SU-DHL-6 (cell line): ENCODE results near the gene LTC4S.

ENCODE experiments used
- H2AFZ ChIP-seq: fragments of 200-600 bp; sonication (generic); 2 replicates; pipeline ENCODE4 v1.6.1; 2014; ENCODE audit warnings: low read depth, mild to moderate bottlenecking, moderate library complexity, mixed read lengths, antibody characterized with exemption, low read length; ENCODE audit not compliant: severe bottlenecking
- H3F3A ChIP-seq: fragments of 200-600 bp; shearing (Covaris generic); 2 replicates; pipeline ENCODE4 v1.6.0; 2016; ENCODE audit warnings: antibody characterized with exemption, mild to moderate bottlenecking; ENCODE audit not compliant: insufficient read depth
- H3K27ac ChIP-seq: fragments of 200-600 bp; sonication (generic); 2 replicates; pipeline ENCODE4 v1.5.1; 2016; ENCODE audit warnings: low read depth, mild to moderate bottlenecking, low read length, moderate library complexity, mixed read lengths
- H3K27me3 ChIP-seq: fragments of 200-600 bp; sonication (generic), shearing (Covaris generic); 2 replicates; pipeline ENCODE4 v1.6.0; 2014; ENCODE audit warnings: mild to moderate bottlenecking, low read length
- H3K36me3 ChIP-seq: fragments of 200-600 bp; sonication (generic); 2 replicates; pipeline ENCODE4 v1.6.1; 2014; ENCODE audit warnings: mild to moderate bottlenecking, low read length, mixed read lengths
- H3K4me2 ChIP-seq: fragments of 300-600, 200-600 bp; shearing (Covaris generic), sonication (generic); 2 replicates; pipeline ENCODE4 v1.6.0; 2014; ENCODE audit warnings: low read length, low read depth, mild to moderate bottlenecking; ENCODE audit not compliant: poor library complexity, severe bottlenecking
- H3K4me3 ChIP-seq: fragments of 200-600 bp; sonication (generic); 2 replicates; pipeline ENCODE4 v1.5.1; 2014; ENCODE audit warnings: antibody characterized with exemption, low read length, mild to moderate bottlenecking, mixed read lengths; ENCODE audit not compliant: insufficient read depth, poor library complexity, severe bottlenecking
- H3K79me2 ChIP-seq: fragments of 200-600 bp; sonication (generic); 2 replicates; pipeline ENCODE4 v1.6.1; 2014; ENCODE audit warnings: mild to moderate bottlenecking, low read length, moderate library complexity; ENCODE audit not compliant: insufficient read depth
- H3K9ac ChIP-seq: fragments of 200-600 bp; sonication (generic); 2 replicates; pipeline ENCODE4 v1.7.0; 2014; ENCODE audit warnings: mild to moderate bottlenecking, low read length
- H3K9me2 ChIP-seq: fragments of 200-600 bp; sonication (generic); replicated peaks from 2 replicates; pipeline ENCODE4 v1.6.1; 2014; ENCODE audit warnings: low read length; ENCODE audit not compliant: insufficient read depth
- H3K9me3 ChIP-seq: fragments of 200-600 bp; sonication (generic); 2 replicates; pipeline ENCODE4 v1.6.1; 2014; ENCODE audit warnings: low read length, mixed read lengths; ENCODE audit not compliant: insufficient read depth
- H4K20me1 ChIP-seq: fragments of 200-600 bp; sonication (generic); 2 replicates; pipeline ENCODE4 v1.6.1; 2014; ENCODE audit warnings: low read depth, mild to moderate bottlenecking, antibody characterized with exemption, low read length, moderate library complexity, mixed read lengths
- EZH2phosphoT487 ChIP-seq: fragments of 200-600 bp; sonication (generic), shearing (Covaris generic); conservative IDR thresholded peaks from 2 replicates; pipeline ENCODE4 v1.6.1; 2018; ENCODE audit warnings: mild to moderate bottlenecking, antibody characterized with exemption, low read length, moderate library complexity, mixed read lengths
- TF ChIP-seq, protein P1 (sequence below): fragments of 200-600 bp; sonication (generic); IDR thresholded peaks from one replicate; pipeline ENCODE4 v1.5.1; 2017; ENCODE audit warnings: antibody characterized with exemption, mild to moderate bottlenecking, low read length, moderate library complexity; ENCODE audit not compliant: insufficient read depth, poor library complexity, severe bottlenecking

The LTC4S gene

DNA sequence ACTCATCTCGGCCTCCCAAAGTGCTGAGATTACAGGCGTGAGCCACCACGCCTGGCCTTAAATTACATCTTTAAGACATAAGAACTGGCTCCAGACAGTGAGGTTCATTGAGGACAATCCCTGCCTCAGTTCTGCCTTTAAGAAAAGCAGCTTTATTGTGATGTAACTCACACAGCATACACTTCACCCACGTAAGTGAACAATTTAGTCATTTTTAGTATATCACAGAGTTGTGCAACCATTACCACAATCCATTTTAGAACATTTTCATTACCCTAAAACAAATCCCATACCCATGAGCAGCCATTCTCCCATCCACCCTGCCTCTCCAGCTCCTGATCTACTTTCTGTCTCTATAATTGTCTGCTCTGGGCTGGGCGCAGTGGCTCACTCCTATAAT is 24.0 kb upstream of the LTC4S start:
- no peak overlapping the region for H3K9ac ChIP-seq
- H3K4me2 ChIP-seq = no peak overlapping the region
- H3K9me3 ChIP-seq = no peaks in the 10 kb centered on the region
- H3K36me3 ChIP-seq = 0 out of 2 replicates have a peak, but pooled peaks cover 5% of the 10 kb centered on the region
- no peak overlapping the region for H3K27ac ChIP-seq
- H4K20me1 ChIP-seq = no peaks in the 10 kb centered on the region
- peaks cover 18% of the 10 kb centered on the region; the same call in 1 of the 2 replicates for H3K79me2 ChIP-seq
- H3F3A ChIP-seq = no peaks in the 10 kb centered on the region
- H3K9me2 ChIP-seq = no peaks in the 10 kb centered on the region
- no peak for TF ChIP-seq EZH2phosphoT487
- TF ChIP-seq, protein P1, sequence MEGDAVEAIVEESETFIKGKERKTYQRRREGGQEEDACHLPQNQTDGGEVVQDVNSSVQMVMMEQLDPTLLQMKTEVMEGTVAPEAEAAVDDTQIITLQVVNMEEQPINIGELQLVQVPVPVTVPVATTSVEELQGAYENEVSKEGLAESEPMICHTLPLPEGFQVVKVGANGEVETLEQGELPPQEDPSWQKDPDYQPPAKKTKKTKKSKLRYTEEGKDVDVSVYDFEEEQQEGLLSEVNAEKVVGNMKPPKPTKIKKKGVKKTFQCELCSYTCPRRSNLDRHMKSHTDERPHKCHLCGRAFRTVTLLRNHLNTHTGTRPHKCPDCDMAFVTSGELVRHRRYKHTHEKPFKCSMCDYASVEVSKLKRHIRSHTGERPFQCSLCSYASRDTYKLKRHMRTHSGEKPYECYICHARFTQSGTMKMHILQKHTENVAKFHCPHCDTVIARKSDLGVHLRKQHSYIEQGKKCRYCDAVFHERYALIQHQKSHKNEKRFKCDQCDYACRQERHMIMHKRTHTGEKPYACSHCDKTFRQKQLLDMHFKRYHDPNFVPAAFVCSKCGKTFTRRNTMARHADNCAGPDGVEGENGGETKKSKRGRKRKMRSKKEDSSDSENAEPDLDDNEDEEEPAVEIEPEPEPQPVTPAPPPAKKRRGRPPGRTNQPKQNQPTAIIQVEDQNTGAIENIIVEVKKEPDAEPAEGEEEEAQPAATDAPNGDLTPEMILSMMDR = no peak
- H2AFZ ChIP-seq = no peak overlapping the region
- H3K27me3 ChIP-seq = no peaks in the 10 kb centered on the region
- H3K4me3 ChIP-seq = no peak overlapping the region

DNA sequence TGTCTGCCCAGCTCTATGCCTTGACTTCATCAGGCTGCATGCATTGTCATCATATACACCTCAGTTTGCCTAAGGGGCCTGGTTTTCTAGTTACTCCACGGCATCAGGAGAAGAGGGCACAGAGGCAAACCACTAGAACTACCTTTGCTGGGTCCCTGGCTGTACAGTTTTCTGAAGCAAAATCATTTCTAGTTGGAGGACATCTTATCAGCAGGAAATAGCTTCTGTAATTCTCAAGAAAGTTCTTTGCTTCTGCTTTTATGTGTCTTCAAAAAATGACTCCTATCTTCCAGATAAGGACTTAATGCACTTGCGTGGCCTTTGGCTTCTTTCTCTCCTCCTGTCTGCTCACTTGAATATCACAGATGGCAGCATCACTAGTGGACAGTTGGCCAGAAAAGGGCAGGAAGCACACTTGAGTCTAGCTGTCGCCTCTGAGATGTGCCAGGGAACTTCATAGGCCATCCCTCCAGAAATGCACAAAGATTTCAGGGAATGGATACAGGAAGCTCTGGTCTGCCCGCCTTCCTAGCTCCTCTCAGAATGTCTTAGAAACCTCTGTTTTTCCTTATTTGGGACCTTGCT is 22.4 kb upstream of the LTC4S start:
- Histone ChIP-seq H3K27ac (no peak overlapping the region), H3K4me2 (no peak overlapping the region), H3K9ac (no peak overlapping the region), H3K4me3 (no peak overlapping the region), H4K20me1 (no peaks in the 10 kb centered on the region), H2AFZ (no peak overlapping the region), H3F3A (no peaks in the 10 kb centered on the region), H3K27me3 (no peaks in the 10 kb centered on the region), H3K9me2 (no peaks in the 10 kb centered on the region), H3K79me2 (peaks cover 11% of the 10 kb centered on the region; the same call in 1 of the 2 replicates), H3K36me3 (peaks cover 3% of the 10 kb centered on the region; the same call in 1 of the 2 replicates), H3K9me3 (no peaks in the 10 kb centered on the region)
- TF ChIP-seq, protein P1 = no peak
- TF ChIP-seq EZH2phosphoT487 = no peak

DNA sequence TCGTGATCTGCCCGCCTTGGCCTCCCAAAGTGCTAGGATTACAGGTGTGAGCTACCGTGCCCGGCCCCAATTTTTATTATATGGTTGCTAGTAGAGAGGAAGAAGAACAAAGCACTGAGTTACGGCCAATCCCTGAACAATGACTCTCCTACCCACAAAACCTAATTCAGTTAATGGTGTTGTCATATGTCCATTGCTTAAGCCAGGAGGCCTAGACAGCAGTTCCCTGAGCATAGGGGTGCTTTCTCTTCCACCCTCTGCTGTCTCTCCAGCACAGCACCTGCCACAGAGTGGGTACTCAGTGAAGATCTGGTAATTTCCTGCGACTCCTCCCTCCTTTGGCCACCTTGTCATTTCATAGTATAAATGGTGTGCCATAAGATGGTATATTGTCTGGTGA is 21.4 kb upstream of the LTC4S start:
- 0 out of 2 replicates have a peak, but pooled peaks cover 2% of the 10 kb centered on the region for H3K79me2 ChIP-seq
- H3K9me2 ChIP-seq = no peaks in the 10 kb centered on the region
- TF ChIP-seq EZH2phosphoT487 = no peak
- TF ChIP-seq, protein P1 = no peak
- H3K27me3 ChIP-seq = no peaks in the 10 kb centered on the region
- no peak overlapping the region for H3K27ac ChIP-seq
- no peaks in the 10 kb centered on the region for H3K9me3 ChIP-seq
- no peak overlapping the region for H3K4me2 ChIP-seq
- no peak overlapping the region for H2AFZ ChIP-seq
- no peak overlapping the region for H3K4me3 ChIP-seq
- H3K9ac ChIP-seq = no peak overlapping the region
- H3F3A ChIP-seq = no peaks in the 10 kb centered on the region
- peaks cover 3% of the 10 kb centered on the region; the same call in 1 of the 2 replicates for H3K36me3 ChIP-seq
- no peaks in the 10 kb centered on the region for H4K20me1 ChIP-seq
